Measurements from ENCODE around the gene ADAMTS17.

The ADAMTS17 gene

DNA sequence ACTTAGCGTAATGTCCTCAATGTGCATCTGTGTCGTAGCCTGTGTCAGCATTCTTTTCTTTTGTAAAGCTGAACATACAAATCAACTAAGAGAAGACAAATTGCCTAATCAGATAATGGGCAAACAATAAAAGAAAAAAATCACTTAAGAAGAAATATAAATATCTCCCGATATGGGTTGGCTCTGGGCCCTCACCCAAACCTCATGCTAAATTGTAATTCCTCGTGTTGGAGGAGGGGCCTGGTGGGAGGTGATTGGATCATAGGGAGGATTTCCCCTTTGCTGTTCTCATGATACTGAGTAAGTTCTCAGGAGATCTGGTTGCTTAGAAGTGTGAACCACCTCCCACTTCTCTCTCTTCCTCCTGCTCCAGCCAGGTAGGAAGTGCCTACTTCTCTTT, 323.6 kb downstream of the ADAMTS17 start:
- DNase-seq (ENCODE audit: low read depth, low spot score), result no peak
- no peak overlapping the region for H3K4me3 ChIP-seq (ENCODE audit: low read depth, low read length)
- TF ChIP-seq, protein P1, sequence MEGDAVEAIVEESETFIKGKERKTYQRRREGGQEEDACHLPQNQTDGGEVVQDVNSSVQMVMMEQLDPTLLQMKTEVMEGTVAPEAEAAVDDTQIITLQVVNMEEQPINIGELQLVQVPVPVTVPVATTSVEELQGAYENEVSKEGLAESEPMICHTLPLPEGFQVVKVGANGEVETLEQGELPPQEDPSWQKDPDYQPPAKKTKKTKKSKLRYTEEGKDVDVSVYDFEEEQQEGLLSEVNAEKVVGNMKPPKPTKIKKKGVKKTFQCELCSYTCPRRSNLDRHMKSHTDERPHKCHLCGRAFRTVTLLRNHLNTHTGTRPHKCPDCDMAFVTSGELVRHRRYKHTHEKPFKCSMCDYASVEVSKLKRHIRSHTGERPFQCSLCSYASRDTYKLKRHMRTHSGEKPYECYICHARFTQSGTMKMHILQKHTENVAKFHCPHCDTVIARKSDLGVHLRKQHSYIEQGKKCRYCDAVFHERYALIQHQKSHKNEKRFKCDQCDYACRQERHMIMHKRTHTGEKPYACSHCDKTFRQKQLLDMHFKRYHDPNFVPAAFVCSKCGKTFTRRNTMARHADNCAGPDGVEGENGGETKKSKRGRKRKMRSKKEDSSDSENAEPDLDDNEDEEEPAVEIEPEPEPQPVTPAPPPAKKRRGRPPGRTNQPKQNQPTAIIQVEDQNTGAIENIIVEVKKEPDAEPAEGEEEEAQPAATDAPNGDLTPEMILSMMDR (IDR thresholded peaks at IDR 0.05; ENCODE audit: low read depth, low read length), result no peak
- in situ Hi-C loops (cut with HindIII; ENCODE audit: low sequenced_read_pairs), result no loop called here

DNA sequence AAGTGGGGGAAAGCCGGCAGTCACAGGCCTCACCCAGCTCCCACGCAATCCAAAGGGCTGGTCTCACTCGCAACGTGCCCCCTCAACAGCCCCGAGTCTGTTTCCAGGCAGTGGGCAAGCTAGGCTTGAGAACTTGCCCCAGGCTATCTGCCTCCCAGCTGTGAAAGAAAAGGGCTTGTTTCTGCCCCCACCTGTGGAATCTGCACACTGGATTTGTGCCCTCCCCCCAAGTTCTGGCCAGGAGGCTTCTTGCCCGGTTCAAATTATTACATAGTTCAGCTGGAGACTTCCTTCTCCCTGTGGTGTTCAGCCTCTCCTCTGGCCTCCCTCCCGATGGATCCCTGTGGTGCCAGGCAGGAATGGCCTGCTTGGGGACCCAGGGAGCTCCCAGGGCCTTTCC, 324.6 kb downstream of the ADAMTS17 start:
- TF ChIP-seq, protein P1 (IDR thresholded peaks at IDR 0.05; ENCODE audit: low read depth, low read length), result no peak
- in situ Hi-C loops (cut with HindIII; ENCODE audit: low sequenced_read_pairs), result no loop called here
- no peak overlapping the region for H3K4me3 ChIP-seq (ENCODE audit: low read depth, low read length)
- no peak for DNase-seq (ENCODE audit: low read depth, low spot score)

DNA sequence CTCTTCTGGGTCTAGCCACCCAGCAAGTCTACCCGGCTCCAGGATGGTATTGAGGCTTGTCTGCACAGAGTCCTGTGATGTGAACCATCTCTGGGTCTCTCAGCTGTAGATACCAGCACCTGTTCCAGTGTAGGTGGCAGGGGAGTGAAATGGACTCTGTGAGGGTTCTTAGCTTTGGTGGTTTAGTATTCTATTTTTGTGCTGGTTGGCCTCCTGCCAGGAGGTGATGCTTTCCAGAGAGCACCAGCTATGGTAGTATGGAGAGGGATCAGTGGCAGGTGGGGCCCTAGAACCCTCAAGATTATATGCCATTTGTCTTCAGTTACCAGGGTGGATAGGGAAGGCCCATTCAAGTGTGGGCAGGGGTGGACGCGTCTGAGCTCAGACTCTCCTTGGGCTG, 325.1 kb downstream of the ADAMTS17 start:
- DNase-seq (ENCODE audit: low read depth, low spot score), result no peak
- TF ChIP-seq, protein P1 (IDR thresholded peaks at IDR 0.05; ENCODE audit: low read depth, low read length), result no peak
- H3K4me3 ChIP-seq (ENCODE audit: low read depth, low read length), result no peak overlapping the region
- in situ Hi-C loops (cut with HindIII; ENCODE audit: low sequenced_read_pairs), result no loop called here

DNA sequence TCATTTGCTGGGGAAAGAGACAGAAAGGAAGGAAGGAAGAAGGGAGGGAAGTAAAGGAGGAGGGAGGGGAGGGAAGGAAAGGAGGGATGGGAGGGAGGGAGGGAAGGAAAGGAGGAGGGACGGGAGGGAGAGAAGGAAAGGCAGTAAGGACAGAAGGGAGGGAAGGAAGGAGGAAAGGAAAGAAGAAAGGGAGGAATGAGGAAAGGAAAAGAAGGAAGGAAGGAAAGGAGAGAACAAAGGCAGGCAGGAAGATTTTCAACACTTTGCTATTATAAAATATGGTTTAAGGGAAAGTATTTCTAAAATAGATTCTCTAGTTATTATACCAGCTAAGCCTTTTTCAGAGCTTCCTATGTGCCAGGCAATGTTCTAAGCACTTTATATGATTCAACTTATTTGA, 330.5 kb downstream of the ADAMTS17 start:
- no peak overlapping the region for H3K4me3 ChIP-seq (ENCODE audit: low read depth, low read length)
- TF ChIP-seq, protein P1 (IDR thresholded peaks at IDR 0.05; ENCODE audit: low read depth, low read length), result no peak
- DNase-seq (ENCODE audit: low read depth, low spot score), result no peak
- in situ Hi-C loops (cut with HindIII; ENCODE audit: low sequenced_read_pairs), result no loop called here

DNA sequence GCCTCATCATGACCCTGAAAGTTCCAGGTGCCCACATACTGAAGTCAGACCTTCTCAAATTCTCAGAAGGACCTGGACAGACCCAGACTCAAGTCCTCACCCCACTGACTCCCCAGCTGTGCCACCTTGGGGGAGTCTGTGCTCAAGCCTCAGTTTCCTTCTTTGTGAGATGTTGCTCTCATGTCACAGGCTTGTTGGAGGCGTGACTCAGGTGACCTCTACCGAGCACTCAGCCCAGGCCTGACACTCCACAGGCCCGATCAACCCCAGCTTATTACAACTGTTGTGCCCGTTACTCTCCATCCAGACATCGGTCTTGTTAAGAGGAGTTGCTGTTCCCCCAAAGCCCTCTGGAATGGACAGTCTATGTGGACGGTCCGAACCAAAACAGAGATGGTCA, 332.4 kb downstream of the ADAMTS17 start:
- TF ChIP-seq, protein P1 (IDR thresholded peaks at IDR 0.05; ENCODE audit: low read depth, low read length), result no peak

DNA sequence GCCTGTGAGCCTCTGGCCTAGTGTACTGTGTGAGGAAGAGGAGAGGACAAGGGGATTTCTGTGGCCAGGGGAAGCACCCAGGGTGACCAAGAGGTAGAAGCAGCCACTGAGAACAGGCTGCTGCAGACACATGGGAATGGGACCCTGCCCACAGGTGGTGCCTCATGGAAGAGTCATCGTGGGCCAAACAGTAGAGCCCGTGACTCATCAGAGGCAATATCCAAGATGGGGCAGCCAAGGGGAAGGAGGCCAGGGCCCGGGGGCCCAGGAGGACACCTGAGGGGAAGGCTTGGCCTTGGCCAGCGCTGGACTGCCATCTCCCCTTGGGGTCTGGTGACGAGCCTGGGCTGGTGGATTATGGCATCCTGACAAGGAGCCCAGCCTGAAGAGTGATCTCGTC, 333.5 kb downstream of the ADAMTS17 start:
- in situ Hi-C loops (cut with HindIII; ENCODE audit: low sequenced_read_pairs), result no loop called here
- no peak overlapping the region for H3K4me3 ChIP-seq (ENCODE audit: low read depth, low read length)
- TF ChIP-seq, protein P1 (IDR thresholded peaks at IDR 0.05; ENCODE audit: low read depth, low read length), result no peak
- no peak for DNase-seq (ENCODE audit: low read depth, low spot score)

More for the DNA sequence above, 332.4 kb downstream of the ADAMTS17 start:
- H3K4me3 ChIP-seq (ENCODE audit: low read depth, low read length), result no peak overlapping the region
- in situ Hi-C loops (cut with HindIII; ENCODE audit: low sequenced_read_pairs), result no loop called here
- no peak for DNase-seq (ENCODE audit: low read depth, low spot score)

DNA sequence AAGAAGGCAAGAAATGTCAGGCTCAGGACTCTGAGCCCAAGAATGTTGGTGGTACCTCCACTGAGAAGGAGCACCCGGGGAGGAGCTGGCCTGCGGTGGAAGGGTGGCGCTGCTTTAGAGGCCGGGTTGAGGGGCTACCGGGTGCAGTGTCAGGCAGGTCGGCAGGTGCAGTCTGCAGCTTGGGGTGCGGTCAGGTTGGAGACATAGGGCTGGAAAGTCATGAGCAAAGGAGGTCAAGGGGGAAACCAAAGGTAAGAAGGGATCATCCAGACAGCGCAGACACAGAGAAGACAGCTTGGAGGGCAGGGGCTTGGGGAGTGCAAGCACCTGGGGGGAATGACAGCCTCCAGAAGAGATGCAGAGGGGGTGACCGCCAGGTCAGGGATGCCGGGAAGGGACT, 334.2 kb downstream of the ADAMTS17 start:
- H3K4me3 ChIP-seq (ENCODE audit: low read depth, low read length), result no peak overlapping the region
- TF ChIP-seq, protein P1 (IDR thresholded peaks at IDR 0.05; ENCODE audit: low read depth, low read length), result no peak
- in situ Hi-C loops (cut with HindIII; ENCODE audit: low sequenced_read_pairs), result no loop called here
- DNase-seq (ENCODE audit: low read depth, low spot score), result no peak

Measured in astrocyte of the spinal cord (primary cell).